GOT3 (cell line): ENCODE measurements around the gene TRABD2A.
"Not testable (repeated sequence)": the region's sequence is repeated elsewhere in the genome, so short reads cannot be mapped to it uniquely, and the experiment has no call there.

Experiments
- DNase-seq: peaks from one replicate; lab custom pipeline; 2025; ENCODE audit warnings: mixed read lengths; lab: John Stamatoyannopoulos, UW

TRABD2A gene

GRCh38 chr2:84778911-84779690 lies 101.8 kb downstream of the TRABD2A start:
- DNase-seq, result no peak

- no peak for DNase-seq
Observed at GRCh38 chr2:84776011-84776410, 104.9 kb downstream of the TRABD2A start.

- not testable (repeated sequence) for DNase-seq
Observed at GRCh38 chr2:84773562-84773961, 107.3 kb downstream of the TRABD2A start.
